ENCODE results near the gene ATPAF1.

- TF ChIP-seq EZH2 (IDR thresholded peaks at IDR 0.05; ENCODE audit: insufficient read depth, poor library complexity, severe bottlenecking): no peak
- no peak for TF ChIP-seq EZH2phosphoT487 (IDR thresholded peaks at IDR 0.05; ENCODE audit: insufficient read depth, low read depth)
These were observed 64.7 kb downstream of the ATPAF1 start for GRCh38 chr1:46603481-46603857.

All from GM23248 (cell line).